Raji (cell line): Measurements from ENCODE around the gene CLK2.

ENCODE experiments used
- POLR2A ChIP-seq: IDR thresholded peaks from 2 replicates; pipeline ENCODE4 v1.6.1; 2011; ENCODE audit warnings: low read depth, low read length, control low read depth; ENCODE audit not compliant: insufficient read depth

CLK2 gene

DNA sequence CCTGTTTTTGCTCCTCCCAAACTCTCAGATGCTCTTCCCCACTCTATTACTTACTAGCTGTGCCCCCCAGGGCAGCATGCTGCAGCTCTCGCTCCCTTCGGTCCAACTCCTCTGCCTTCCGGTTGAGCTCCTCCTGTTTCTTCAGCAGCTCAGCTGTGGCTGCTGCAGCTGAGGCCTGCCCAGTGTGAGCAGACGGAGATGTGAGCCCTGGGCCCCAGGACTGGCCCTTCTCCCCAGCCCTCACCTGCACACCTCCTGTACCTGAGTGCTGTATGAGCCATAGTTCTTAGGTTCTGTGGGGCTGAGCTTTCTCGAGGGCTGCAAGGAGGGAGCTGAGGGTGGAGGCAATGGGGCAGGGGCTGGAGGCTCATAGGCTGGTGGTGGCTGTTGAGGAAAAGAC is 13.0 kb downstream of the CLK2 start:
- no peak for TF ChIP-seq POLR2A

DNA sequence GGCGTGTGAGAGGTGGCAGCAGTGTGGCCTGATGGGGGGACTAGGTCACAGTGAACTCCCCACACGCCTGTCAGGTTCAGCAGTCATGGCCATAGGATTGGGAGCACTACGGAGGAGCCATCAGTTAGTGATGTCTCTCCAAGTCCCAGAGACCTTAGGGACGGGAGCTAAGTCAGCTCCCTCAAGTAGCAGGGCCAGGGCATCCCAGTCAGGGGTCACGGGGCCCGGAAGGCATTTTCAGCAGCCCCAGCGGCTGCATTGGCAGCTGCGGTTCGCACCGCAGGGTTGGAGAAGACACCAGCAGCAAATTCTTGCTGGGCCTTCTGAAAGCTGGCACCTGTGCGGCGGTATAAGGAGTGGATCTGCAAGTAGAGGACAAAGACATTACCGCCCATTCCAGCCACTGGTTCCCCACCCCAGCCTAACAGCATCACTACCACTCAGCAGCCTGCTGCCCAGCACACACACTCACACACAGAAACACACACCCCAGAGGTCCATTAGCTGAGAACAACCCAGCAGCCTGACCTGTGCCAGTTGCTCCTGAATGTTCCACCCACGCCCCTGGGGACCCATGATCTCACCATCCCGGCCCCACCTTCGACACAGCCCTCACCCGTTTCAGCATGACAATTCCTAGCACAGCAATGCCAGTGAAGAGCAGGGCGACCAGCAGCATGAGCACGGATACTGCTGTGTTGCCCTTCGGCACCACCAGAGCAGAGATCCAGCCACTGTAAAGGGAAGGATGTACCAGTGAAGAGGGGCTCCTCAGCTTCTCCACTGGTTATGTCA is 17.0 kb downstream of the CLK2 start:
- no peak for TF ChIP-seq POLR2A

DNA sequence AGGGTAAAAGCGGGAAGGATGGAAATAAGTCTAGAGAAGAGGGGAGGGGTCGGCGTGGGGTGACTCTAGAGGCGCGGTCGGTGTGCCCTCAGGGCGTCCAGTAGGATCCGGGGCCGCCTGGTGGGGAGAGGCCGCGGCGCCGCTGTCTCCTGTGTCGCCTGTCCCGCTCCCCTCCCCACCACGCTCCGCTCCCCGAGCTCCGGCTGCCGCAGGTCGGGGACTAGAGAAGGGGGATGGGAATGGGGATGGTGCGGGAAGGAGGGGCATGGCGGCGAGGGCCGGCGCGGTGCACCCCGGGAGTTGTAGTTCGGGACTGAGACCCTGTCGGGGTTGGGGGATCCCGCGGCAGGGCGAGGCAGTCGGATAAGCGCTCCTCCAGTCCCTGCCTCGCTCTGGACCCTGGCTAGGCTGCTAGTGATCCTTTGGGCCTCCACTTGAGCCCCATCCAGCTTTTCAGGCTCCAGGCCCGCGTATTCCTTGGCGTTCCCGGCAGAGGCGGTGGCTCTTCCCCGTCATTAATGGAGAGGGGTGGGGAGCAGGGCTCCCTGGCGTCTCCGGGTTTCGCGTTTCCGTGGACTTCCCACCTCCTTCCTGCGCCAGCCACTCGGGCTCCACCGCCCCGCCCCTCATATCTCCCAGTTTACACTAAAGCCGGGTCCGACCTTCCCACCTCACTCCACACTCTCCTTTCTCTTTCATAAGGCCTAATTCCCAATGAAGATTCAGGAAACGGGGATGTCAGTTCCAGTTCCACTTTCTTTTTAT is 17.9 kb downstream of the CLK2 start, which contains the start of gene ENTREP3:
TSS of gene ENTREP3 (minus strand) at position 241 of the 765 bp plus-strand sequence. CDS start 606 bp downstream, outside the sequence.
- TF ChIP-seq POLR2A = peak; percentile 83

DNA sequence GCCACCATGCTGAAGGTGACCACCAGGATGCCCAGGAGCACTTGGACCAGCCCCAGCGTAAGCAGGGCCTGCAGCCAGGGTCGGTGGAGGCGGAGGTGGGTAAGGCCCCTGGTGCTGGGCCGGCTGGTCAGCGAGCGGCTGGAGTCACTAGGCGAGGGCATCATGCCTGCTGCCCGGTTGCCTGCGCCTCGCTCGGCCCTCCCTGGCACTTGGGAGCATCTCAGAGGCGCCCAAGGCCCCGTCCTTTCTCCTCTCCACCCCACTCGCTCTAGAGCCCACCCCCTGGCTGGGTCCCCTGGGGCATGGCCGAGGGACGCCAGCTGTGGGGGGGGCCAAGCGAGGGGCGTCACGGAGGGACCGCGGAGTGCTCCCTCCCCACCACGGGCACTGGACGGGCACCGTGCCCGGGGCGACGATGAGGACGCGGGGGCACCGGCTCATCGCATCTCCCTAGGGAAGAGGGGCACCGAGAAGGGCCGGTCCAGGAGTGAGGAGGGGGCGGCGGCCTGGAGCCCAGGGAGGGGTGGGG is 18.5 kb downstream of the CLK2 start:
- TF ChIP-seq POLR2A = no peak

DNA sequence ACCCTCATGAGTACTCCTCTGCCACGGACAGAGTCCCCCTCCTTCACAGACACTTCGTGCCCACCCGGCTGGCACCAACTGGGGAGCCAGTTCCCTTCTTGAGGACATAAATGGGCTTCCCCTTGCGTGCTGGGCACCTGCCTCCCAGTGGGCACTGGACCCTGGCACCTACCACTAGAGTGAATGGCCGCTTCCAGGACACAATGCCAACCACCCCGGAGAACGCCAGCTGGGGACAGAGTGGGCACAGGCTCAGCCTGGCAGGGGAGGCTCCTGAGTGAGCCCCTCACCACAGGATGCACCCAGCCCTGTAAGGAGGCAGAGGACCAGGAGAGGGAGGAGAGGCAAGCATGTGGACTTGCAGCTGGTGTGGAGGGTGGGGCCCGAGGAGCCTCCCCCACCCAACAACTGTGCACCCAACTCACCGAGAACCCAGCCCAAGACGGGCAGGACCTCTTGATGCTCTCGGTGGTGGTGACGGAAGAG is 19.0 kb downstream of the CLK2 start:
- TF ChIP-seq POLR2A = no peak

DNA sequence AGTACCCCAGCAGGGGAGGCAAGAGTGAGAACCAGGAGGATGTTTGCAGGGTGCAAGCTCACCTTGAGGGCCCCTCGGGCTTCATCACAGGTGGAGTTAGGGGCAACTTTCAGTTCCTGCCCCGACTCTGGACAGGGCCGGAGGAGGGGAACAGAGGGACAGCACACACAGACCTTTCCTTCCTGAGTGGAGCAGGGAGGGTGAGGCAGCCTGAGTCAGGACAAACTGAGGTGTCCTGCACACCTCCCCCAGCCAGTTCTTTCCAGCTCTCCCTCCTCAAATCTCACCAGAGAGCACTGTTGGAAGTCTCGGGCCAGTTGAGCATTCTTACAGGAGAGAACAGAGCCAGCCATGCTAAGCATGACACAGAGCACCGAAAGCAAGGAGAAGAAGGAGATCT is 19.5 kb downstream of the CLK2 start:
- TF ChIP-seq POLR2A = no peak

DNA sequence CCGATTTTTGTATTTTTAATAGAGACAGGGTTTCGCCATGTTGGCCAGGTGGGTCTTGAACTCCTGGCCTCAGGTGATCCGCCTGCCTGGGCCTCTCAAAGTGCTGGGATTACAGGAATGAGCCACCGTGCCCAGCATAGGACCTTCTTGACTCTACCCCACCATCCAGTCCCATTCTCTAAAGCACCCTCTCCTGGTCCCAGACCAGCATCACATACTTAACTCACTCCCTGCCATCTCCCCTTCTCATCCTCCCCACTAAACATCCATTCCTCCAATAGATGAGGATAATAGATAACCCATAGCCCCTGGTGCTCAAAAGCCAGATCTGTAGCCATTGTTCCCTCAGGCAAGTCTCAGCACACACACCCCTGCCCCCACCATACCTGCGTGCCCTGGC is 20.1 kb downstream of the CLK2 start:
- no peak for TF ChIP-seq POLR2A

DNA sequence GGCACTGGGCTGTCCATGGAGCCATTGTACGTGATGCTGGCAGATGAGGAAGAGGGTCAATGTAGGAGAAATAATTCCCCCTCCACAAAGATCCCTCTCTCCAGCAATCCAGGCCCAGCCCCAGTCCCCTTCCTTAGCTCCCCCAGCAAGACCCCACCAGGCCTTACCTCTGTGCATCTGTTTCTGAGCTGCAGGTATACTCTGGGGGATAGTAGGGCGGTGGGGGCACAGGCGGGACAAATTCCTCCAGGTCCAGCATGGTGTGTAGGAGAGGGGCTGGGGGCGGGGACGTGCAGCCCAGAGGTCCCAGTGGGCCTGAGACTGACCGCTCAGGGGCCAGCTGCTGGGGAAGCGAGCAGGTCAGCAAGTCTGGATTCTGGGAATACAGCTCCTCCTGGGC is 21.7 kb downstream of the CLK2 start:
- TF ChIP-seq POLR2A = no peak

DNA sequence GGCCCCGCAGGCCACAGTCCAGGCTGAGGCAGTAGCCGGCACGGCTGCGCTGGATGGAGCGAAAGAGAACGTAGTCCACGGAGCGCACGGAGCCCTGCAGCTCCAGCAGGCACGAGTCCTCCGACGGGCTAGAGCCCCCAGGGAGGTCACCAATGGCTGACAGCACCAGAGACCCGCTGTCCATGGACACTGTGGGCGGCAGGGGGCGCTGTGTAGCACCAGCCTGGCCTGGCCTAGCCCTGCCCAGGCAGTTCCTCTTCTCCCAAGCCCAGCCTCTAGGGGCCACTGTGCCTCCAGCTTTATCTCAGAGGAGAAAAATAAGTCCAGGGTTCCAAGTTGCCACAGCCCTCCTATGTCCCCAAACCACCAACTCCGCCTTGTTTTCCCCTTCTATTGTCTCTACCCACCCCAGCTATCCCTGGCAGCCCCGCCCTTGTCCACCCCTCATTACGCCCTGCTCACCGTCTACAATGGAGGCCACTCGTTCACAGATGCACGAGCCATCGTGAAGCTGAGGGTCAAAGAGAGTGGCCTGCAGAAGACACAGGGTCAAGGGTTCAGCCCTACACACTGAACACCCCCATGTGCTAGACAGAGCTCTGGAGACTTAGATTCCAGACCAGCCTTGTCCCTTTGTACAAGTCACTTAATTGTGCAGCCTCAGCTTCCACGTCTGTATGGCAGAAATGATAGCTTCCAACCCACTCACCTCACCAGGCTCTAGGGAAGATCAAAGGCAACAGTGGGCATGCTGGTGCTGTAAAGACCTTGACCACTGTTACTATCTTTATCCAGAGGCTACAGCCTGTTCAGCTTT is 22.5 kb downstream of the CLK2 start:
- TF ChIP-seq POLR2A = peak; percentile 37; the same call in 1 of the 2 replicates

DNA sequence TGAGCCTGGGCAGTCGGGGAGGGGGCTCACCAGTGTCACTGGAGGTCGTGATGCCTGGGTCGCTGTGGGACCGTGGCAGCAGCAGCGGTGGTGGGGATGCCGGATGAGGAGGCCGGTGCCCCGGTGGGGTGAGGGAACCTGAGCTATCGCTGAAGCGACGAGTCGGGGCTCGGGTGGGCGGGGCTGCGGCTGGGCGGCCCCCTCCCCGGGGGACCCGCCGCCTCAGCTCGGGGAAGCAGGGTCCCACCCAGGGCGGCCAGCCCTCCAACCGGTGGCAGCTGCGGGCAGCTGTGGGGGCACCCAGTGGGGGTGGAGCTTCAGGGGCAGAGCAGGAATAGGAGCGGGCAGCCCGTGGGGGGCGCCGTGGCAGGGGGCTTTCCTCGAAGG is 23.1 kb downstream of the CLK2 start:
- TF ChIP-seq POLR2A = no peak

DNA sequence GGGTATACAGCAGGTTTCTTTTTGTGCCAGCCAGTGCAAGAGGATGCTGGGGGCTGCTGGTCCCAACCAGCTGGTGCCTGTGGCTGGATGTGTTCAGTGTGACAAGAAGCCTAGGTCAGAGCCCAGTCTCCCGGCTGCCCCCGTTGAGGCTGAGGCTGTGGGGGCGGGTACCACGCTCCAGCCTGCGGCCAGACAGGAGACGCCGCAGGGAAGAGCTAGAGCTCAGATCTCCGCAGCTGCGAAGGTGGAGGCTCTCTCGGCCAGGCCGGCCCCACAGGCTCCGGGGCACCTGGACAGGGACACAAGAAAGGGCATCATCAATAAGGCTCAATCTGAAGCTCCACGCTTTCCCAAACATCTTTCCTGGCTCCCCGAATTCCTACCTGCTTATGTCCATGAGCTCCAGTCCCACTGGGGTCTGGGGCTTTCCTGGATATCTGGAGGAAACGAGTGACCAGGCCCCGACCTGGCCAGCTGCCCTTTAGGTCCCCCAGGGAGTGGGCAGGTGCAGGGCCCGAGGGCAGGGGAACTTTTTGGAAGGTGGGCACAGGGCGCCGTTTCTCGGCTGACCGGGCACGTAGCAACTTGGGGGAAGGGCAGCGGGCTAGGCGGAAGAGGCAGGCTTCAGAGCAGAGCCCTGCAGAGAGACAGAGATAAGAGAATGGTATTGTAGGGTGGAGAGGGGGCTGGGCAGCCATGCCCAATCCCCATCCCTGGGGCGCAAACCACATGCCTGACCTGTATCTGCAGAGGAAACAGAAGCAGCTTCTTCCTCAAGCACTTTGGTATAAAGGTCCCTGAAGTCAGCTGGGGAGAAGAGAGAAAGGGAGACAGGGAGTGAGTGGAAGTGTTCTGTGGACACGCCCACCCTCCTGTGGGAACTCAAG is 25.4 kb downstream of the CLK2 start:
- no peak for TF ChIP-seq POLR2A

DNA sequence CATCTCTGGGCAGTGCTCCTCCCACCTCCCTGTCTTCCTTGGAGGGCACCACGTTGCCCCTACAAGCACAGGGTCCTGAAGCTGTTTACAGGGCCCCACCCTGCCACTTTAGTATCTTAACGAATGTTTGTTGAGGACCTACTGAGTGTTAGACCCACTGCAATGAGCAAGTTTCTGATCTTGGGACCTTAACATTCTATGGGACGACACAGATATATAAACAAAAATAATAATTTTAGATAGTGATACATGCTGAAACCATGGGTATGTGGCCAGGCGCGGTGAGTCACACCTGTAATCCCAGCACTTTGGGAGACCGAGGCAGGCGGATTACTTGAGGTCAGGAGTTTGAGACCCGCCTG is 28.2 kb downstream of the CLK2 start:
- no peak for TF ChIP-seq POLR2A

DNA sequence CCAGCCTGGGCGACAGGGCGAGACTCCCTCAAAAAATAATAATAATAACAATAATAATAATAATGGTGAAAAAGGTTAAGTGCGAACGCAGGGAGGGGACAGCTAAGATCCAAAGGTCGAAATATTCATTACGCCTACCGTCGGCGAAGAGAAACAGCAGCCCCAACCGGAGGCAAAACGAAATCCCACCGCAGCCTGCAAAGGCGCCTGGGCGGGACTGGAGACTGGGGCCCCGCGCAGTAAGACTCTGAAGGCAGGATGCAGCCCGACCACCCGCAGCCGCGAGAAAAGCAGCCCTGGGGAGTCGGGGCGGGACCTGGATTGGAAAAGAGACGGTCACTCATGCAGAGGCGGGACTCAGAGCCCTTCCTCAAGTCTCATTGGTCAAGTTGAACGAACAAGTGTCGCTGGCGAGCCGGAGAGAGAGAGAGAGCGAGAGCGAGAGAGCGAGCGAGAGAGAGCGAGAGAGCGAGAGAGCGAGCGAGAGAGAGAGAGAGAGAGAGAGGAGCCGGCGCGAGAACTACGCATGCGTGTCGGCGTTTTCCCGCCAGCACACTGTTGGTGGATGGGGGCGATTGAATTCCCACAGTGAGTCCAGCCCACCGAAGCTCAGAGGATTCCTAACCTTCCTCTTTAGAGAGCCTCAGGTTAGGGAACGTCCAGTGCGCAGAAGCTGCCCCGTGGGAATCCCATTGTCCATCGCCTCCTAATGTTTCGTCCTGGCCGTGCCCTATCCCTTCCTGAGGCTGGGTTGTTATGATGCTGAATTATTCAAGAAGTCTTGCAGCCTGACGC is 28.7 kb downstream of the CLK2 start:
- TF ChIP-seq POLR2A = peak; percentile 91
